K562 (cell line): ENCODE results near the gene JMJD1C. TPM values are rescaled to one million over a fixed set of nuclear protein-coding genes. Genes with fewer than 3 reads are reported as not detected.

Experiments
- ATAC-seq: fragments of 200-7000 bp; cut with Tn5 transposase; 3 replicates; pipeline ENCODE4 v1.9.1; 2020; ENCODE audit warnings: moderate library complexity
- BruUV-seq: library from RNA; stranded (reverse); fragments of 400-500 nt; replicated peaks from 2 replicates; lab custom pipeline; 2021; lab: Mats Ljungman, UMichigan
- CTCF ChIA-PET: fragments of 300-600 bp; formaldehyde crosslinking; extraction: SDS; loops from one replicate; lab custom pipeline; 2021; ENCODE audit warnings: low intra/inter-chr PET ratio; lab: Yijun Ruan, JAX
- POLR2A ChIA-PET: fragments of 300-600, 350-650 bp; sonication (Branson Sonifier 250); formaldehyde crosslinking; extraction: SDS; loops from one replicate; lab custom pipeline; 2021; ENCODE audit warnings: antibody characterized with exemption, inconsistent platforms; lab: Yijun Ruan, JAX
- DNase-seq, 4 experiments: peaks; one replicate each; pipeline versions ENCODE4 v3.0.0 to v3.0.0-alpha.2; 2011 to 2018; ENCODE audit warnings: low spot score in 3 of 4, mixed read lengths in 3 of 4; ENCODE audit errors: extremely low read depth in 1 of 4
- FAIRE-seq: peaks from 2 replicates; lab custom pipeline; 2011; peaks lifted over from hg19 to GRCh38; lab: Jason Lieb, UNC
- H2AFZ ChIP-seq: 2 replicates; pipeline ENCODE4 v1.6.0; 2011; ENCODE audit warnings: low read depth, low read length, control low read depth, inconsistent platforms
- H3K27ac ChIP-seq: fragments of 200-600 bp; 3 replicates; pipeline ENCODE4 v1.8.0; 2011; ENCODE audit warnings: low read depth, mild to moderate bottlenecking, control low read depth, inconsistent platforms, low read length, moderate library complexity, mixed read lengths; ENCODE audit errors: extremely low read depth
- H3K27me3 ChIP-seq, 2 experiments: fragments of 300-600 bp in 1 of 2; 2 replicates in 1 of 2; 3 replicates in 1 of 2; pipeline versions ENCODE4 v1.6.0 to v1.8.0; 2011; ENCODE audit warnings: inconsistent platforms in 2 of 2, low read length in 2 of 2, mild to moderate bottlenecking in 1 of 2, mixed read lengths in 1 of 2, moderate library complexity in 1 of 2; ENCODE audit not compliant: control insufficient read depth in 2 of 2, insufficient read depth in 2 of 2
- H3K36me3 ChIP-seq: fragments of 300-600 bp; 3 replicates; pipeline ENCODE4 v1.8.0; 2011; ENCODE audit warnings: mild to moderate bottlenecking, low read length, inconsistent platforms; ENCODE audit not compliant: control insufficient read depth, insufficient read depth
- H3K4me1 ChIP-seq, 2 experiments: fragments of 200-600 bp in 1 of 2; replicated peaks in 1 of 2; 2 replicates in 1 of 2; 3 replicates in 1 of 2; pipeline versions ENCODE4 v1.5.1 to v1.8.0; 2011; ENCODE audit warnings: inconsistent platforms in 2 of 2, low read length in 2 of 2, mild to moderate bottlenecking in 1 of 2, mixed read lengths in 1 of 2, moderate library complexity in 1 of 2; ENCODE audit not compliant: control insufficient read depth in 2 of 2, insufficient read depth in 2 of 2
- H3K4me2 ChIP-seq: 2 replicates; pipeline ENCODE4 v1.6.1; 2011; ENCODE audit warnings: low read length, control low read depth, inconsistent platforms, mixed read lengths; ENCODE audit not compliant: insufficient read depth
- H3K4me3 ChIP-seq: fragments of 200-600 bp; sonication (generic), shearing (Covaris generic); 2 replicates; pipeline ENCODE4 v1.5.1; 2016; ENCODE audit warnings: control low read depth, inconsistent platforms
- H3K79me2 ChIP-seq: fragments of 200-600 bp; 3 replicates; pipeline ENCODE4 v1.8.0; 2011; ENCODE audit warnings: low read length, inconsistent platforms; ENCODE audit not compliant: control insufficient read depth, insufficient read depth
- H3K9ac ChIP-seq, 2 experiments: 2 replicates each; pipeline versions ENCODE4 v1.6.0 to v1.6.1; 2011; ENCODE audit warnings: low read depth in 2 of 2, low read length in 2 of 2, control low read depth in 1 of 2, inconsistent platforms in 1 of 2, mild to moderate bottlenecking in 1 of 2, mixed read lengths in 1 of 2; ENCODE audit not compliant: insufficient read depth in 1 of 2
- H3K9me1 ChIP-seq: one replicate; pipeline ENCODE4 v1.6.0; 2011; ENCODE audit warnings: inconsistent platforms, mild to moderate bottlenecking, low read length, moderate library complexity; ENCODE audit not compliant: control insufficient read depth, insufficient read depth
- H3K9me3 ChIP-seq: replicated peaks from 2 replicates; pipeline ENCODE4 v1.5.1; 2011; ENCODE audit warnings: low read depth, low read length, inconsistent platforms; ENCODE audit not compliant: control insufficient read depth, insufficient read depth
- H4K20me1 ChIP-seq: replicated peaks from 2 replicates; pipeline ENCODE4 v1.6.1; 2011; ENCODE audit warnings: low read length, inconsistent platforms, mixed read lengths; ENCODE audit not compliant: control insufficient read depth, insufficient read depth
- ATF3 ChIP-seq, 2 experiments: fragments of 450-650 bp in 1 of 2; sonication (generic) in 1 of 2; formaldehyde crosslinking in 1 of 2; IDR thresholded peaks in 1 of 2; conservative IDR thresholded peaks in 1 of 2; 2 replicates each; pipeline versions ENCODE4 v1.6.1 to v1.8.1; 2016 to 2023; ENCODE audit warnings: mild to moderate bottlenecking in 2 of 2, moderate library complexity in 2 of 2, inconsistent platforms in 1 of 2, missing genetic modification reagents in 1 of 2
- CEBPB ChIP-seq: fragments of 450-650 bp; IDR thresholded peaks from 2 replicates; pipeline ENCODE4 v1.6.1; 2016; ENCODE audit warnings: missing genetic modification characterization, missing compliant biosample characterization
- CEBPG ChIP-seq, 3 experiments: fragments of 200-800 bp in 1 of 3; sonication (Bioruptor generic) in 1 of 3; sonication (generic) in 1 of 3; formaldehyde crosslinking in 1 of 3; IDR thresholded peaks in 2 of 3; conservative IDR thresholded peaks in 1 of 3; 2 replicates each; pipeline versions ENCODE4 v1.6.1 to v1.8.0; 2016 to 2022; ENCODE audit warnings: missing compliant biosample characterization in 2 of 3, missing genetic modification characterization in 2 of 3, mild to moderate bottlenecking in 1 of 3, missing genetic modification reagents in 1 of 3
- WGBS: fragments of 100-300 bp; shearing (Covaris generic); methylation state at CpG from one replicate; pipeline ENCODE4 v1.1.6; 2016; ENCODE audit warnings: low coverage, mixed read lengths; ENCODE audit not compliant: insufficient coverage; ENCODE audit errors: missing lambda C conversion rate; 5-methylcytosine and 5-hydroxymethylcytosine counted together
- in situ Hi-C: fragments of 300-500 bp; cut with MboI; formaldehyde crosslinking; loops from 4 replicates; pipeline ENCODE4 v1.15.0; 2018; ENCODE audit warnings: inconsistent platforms, mixed read lengths
- intact Hi-C: fragments of 100-400 bp; cut with micrococcal nuclease; formaldehyde crosslinking; loops from 2 replicates; pipeline ENCODE4 v1.14.2; 2022
- polyA plus RNA-seq, 8 experiments: library from polyadenylated mRNA; depleted of rRNA in 4 of 8; stranded (reverse) in 5 of 8; unstranded in 3 of 8; fragments of >200 nt; fragmentation: Nextera tagmentation in 2 of 8; fragmentation: Illumina TruSeq in 1 of 8; extraction: Ambion mirVana in 2 of 8; extraction: Trizol in 1 of 8; gene quantifications; 2 replicates each; pipeline versions ENCODE4 v1.2.1 to v1.2.3, GENCODE V29; 2011 to 2014; ENCODE audit warnings: inconsistent platforms in 1 of 8, missing spikeins in 1 of 8
- total RNA-seq, 7 experiments: library from RNA; depleted of rRNA in 6 of 7; stranded (reverse); fragments of >200 nt in 6 of 7; fragmentation: Illumina TruSeq in 2 of 7; extraction: Trizol in 2 of 7; gene quantifications; 2 replicates each; pipeline versions ENCODE4 v1.2.1 to v1.2.3, GENCODE V29; 2011 to 2021; ENCODE audit warnings: low replicate concordance in 1 of 7
- TF ChIP-seq, protein P1 (sequence below): fragments of 150-350 bp; conservative IDR thresholded peaks from 2 replicates; pipeline ENCODE4 v1.6.1; 2014; ENCODE audit warnings: low read length

The JMJD1C gene
- total and polyA plus RNA-seq, 9 of the 15 experiments (the other 6 are each of a cell fraction or from before 2014, with no cell fraction given): 25.3 to 68.0 (median 47.2) TPM

- intact Hi-C loops: no loop called here
- DNase-seq (no peak), ATAC-seq (no peak), FAIRE-seq (no peak)
- in situ Hi-C loops: no loop called here
- CTCF ChIA-PET: no interaction called here
- Histone ChIP-seq H3K27ac (no peak overlapping the region), H3K9ac (no peak overlapping the region), H4K20me1 (no peaks in the 10 kb centered on the region), H3K9me3 (no peaks in the 10 kb centered on the region), H3K4me2 (no peak overlapping the region), H3K4me1 (peaks cover 5 to 7% of the 10 kb centered on the region in 2 experiments; a peak in 4 of 5 replicates), H3K27me3 (no peaks in the 10 kb centered on the region; a peak in 1 of 5 replicates), H3K9me1 (no peaks in the 10 kb centered on the region), H3K36me3 (no peaks in the 10 kb centered on the region), H3K79me2 (peaks cover 25% of the 10 kb centered on the region), H3K4me3 (no peak overlapping the region), H2AFZ (no peak overlapping the region)
- 76% methylated on average over 3 of the region's 3 CpGs for WGBS
- no TSS peak for BruUV-seq
- TF ChIP-seq CEBPB (tag) (0 out of 2 replicates have a peak, but pooled peaks have one; percentile 15), ATF3 (IDR thresholded peaks at IDR 0.05) (peak; percentile 51), ATF3 (CRISPR knock-in tag; conservative IDR thresholded peaks at IDR 0.05) (no peak), CEBPG (CRISPR knock-in tag; IDR thresholded peaks at IDR 0.05) (no peak), CEBPG (tag; conservative IDR thresholded peaks at IDR 0.05 in 1 of 2, IDR thresholded peaks at IDR 0.05 in 1 of 2) (0 out of 4 replicates have a peak, but pooled peaks have one; percentile 13 to 42)
- TF ChIP-seq, protein P1, sequence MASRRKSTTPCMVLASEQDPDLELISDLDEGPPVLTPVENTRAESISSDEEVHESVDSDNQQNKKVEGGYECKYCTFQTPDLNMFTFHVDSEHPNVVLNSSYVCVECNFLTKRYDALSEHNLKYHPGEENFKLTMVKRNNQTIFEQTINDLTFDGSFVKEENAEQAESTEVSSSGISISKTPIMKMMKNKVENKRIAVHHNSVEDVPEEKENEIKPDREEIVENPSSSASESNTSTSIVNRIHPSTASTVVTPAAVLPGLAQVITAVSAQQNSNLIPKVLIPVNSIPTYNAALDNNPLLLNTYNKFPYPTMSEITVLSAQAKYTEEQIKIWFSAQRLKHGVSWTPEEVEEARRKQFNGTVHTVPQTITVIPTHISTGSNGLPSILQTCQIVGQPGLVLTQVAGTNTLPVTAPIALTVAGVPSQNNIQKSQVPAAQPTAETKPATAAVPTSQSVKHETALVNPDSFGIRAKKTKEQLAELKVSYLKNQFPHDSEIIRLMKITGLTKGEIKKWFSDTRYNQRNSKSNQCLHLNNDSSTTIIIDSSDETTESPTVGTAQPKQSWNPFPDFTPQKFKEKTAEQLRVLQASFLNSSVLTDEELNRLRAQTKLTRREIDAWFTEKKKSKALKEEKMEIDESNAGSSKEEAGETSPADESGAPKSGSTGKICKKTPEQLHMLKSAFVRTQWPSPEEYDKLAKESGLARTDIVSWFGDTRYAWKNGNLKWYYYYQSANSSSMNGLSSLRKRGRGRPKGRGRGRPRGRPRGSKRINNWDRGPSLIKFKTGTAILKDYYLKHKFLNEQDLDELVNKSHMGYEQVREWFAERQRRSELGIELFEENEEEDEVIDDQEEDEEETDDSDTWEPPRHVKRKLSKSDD: no peak
- POLR2A ChIA-PET: interaction anchor here (1.0 kb wide), 1 partner anchor 9 kb away, joined by 3 read pairs; no protein-coding TSS in a partner anchor
These were observed 147.3 kb downstream of the JMJD1C start for GRCh38 chr10:63318491-63318890.
